Breast epithelium (tissue), 4 donors: ENCODE measurements around the gene SPZ1. TPM values are rescaled to one million over a fixed set of nuclear protein-coding genes. Genes with fewer than 3 reads are reported as not detected.

ENCODE experiments used
- DNase-seq, 2 donors: peaks; one replicate each; pipeline ENCODE4 v3.0.0-alpha.2; 2019; ENCODE audit warnings: low spot score in 2 of 2
- H3K27ac ChIP-seq, 2 donors: fragments of 200-600 bp; sonication (generic) in 1 of 2; one replicate each; pipeline ENCODE4 v1.5.1; 2016 to 2019; ENCODE audit warnings: mild to moderate bottlenecking in 1 of 2
- H3K27me3 ChIP-seq, 2 donors: fragments of 200-600 bp; sonication (generic) in 1 of 2; one replicate each; pipeline versions ENCODE4 v1.5.1 to v1.6.0; 2017 to 2019; ENCODE audit warnings: control low read depth in 1 of 2, mild to moderate bottlenecking in 1 of 2
- H3K36me3 ChIP-seq: fragments of 200-600 bp; one replicate; pipeline ENCODE4 v1.5.1; 2019
- H3K4me1 ChIP-seq, 2 donors: fragments of 200-600 bp; sonication (generic); one replicate each; pipeline ENCODE4 v1.5.1; 2016 to 2019; ENCODE audit warnings: control low read depth in 1 of 2
- H3K4me3 ChIP-seq, 3 donors: fragments of 200-600 bp; sonication (generic); 1 replicate in 2 of 3; 2 replicates in 1 of 3; pipeline ENCODE4 v1.5.1; 2016 to 2019; ENCODE audit warnings: mild to moderate bottlenecking in 3 of 3, moderate library complexity in 2 of 3
- H3K9me3 ChIP-seq, 2 donors: fragments of 200-600 bp; sonication (generic) in 1 of 2; one replicate each; pipeline ENCODE4 v1.5.1; 2016 to 2019; ENCODE audit warnings: control low read depth in 1 of 2
- CTCF ChIP-seq, 3 donors: fragments of 450-650 bp; IDR thresholded peaks; one replicate each; pipeline ENCODE4 v1.5.1; 2016 to 2017; ENCODE audit warnings: antibody characterized with exemption in 3 of 3, mild to moderate bottlenecking in 3 of 3, moderate library complexity in 3 of 3
- POLR2A ChIP-seq: fragments of 450-650 bp; IDR thresholded peaks from one replicate; pipeline ENCODE4 v1.6.1; 2016; ENCODE audit warnings: antibody characterized with exemption, mild to moderate bottlenecking, moderate library complexity
- POLR2AphosphoS5 ChIP-seq, 3 donors: sonication (generic); formaldehyde crosslinking; IDR thresholded peaks; one replicate each; pipeline ENCODE4 v1.6.1; 2017; ENCODE audit warnings: antibody characterized with exemption in 3 of 3
- intact Hi-C: fragments of 100-400 bp; cut with DNase I; formaldehyde crosslinking; loops from one replicate; pipeline ENCODE4 v1.15.1; 2023; ENCODE audit warnings: low total_unique reads
- total RNA-seq, 3 donors: library from RNA; depleted of rRNA; stranded (reverse); fragments of >200 nt; gene quantifications; one replicate each; pipeline ENCODE4 v1.1.0, GENCODE V29; 2016

The SPZ1 gene
- total RNA-seq, 3 donors from 2014 or later = not detected

DNA sequence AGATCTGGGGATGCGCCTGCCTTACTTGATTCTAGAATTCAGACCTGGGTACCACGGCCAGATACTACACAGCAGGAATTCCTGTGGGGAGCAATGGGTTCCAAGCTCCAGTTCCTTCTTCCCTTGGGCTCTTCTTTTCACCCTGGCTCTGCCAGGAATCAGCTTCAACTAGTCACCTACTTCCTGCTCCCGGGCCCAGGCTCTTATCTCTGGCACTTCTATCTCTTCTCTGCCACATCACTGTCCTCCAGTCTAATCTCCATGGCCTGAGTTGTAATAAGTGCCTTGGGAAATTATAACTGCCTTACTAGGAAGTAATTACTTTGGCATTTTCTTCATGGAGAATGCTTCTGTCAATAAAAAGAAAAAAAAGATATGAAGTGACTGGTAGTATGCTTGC lies 37.7 kb upstream of the SPZ1 start:
- Histone ChIP-seq H3K27me3 (no peaks in the 10 kb centered on the region), H3K4me3 (no peak overlapping the region), H3K36me3 (no peaks in the 10 kb centered on the region), H3K9me3 (no peaks in the 10 kb centered on the region), H3K4me1 (no peaks in the 10 kb centered on the region), H3K27ac (no peak overlapping the region)
- TF ChIP-seq POLR2A (no peak), CTCF (IDR thresholded peaks at IDR 0.05) (no peak), POLR2AphosphoS5 (IDR thresholded peaks at IDR 0.05) (no peak)
- intact Hi-C loops = no loop called here
- no peak for DNase-seq

DNA sequence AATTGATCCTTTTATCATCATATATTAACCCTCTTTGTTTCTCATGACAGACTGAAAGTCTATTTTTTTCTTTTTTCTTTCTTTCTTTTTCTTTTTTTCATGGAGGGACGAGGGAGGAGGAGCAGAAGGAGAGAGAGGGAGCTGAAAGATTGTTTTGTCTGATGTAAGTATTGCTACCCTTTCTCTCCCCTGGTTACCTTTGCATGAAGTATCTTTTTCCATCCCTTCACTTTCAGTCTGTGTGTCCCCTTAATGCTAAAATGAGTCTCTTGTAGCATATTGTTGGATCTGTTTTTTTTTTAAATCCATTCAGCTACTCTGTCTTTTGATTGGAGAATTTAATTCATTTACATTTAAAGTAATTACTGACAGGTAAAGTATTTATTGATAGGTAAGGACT lies 36.4 kb upstream of the SPZ1 start:
- intact Hi-C loops = no loop called here
- no peak for DNase-seq
- no peak overlapping the region for H3K27ac ChIP-seq
- no peaks in the 10 kb centered on the region for H3K27me3 ChIP-seq
- no peaks in the 10 kb centered on the region for H3K9me3 ChIP-seq
- TF ChIP-seq POLR2A = no peak
- no peak for TF ChIP-seq POLR2AphosphoS5 (IDR thresholded peaks at IDR 0.05)
- TF ChIP-seq CTCF (IDR thresholded peaks at IDR 0.05) = no peak
- no peak overlapping the region for H3K4me3 ChIP-seq
- H3K36me3 ChIP-seq = no peaks in the 10 kb centered on the region
- no peaks in the 10 kb centered on the region for H3K4me1 ChIP-seq

- TF ChIP-seq POLR2AphosphoS5 (IDR thresholded peaks at IDR 0.05) (no peak), CTCF (IDR thresholded peaks at IDR 0.05) (no peak), POLR2A (no peak)
- intact Hi-C loops = no loop called here
- no peaks in the 10 kb centered on the region for H3K36me3 ChIP-seq
- no peak overlapping the region for H3K4me3 ChIP-seq
- no peaks in the 10 kb centered on the region for H3K27me3 ChIP-seq
- H3K9me3 ChIP-seq = no peaks in the 10 kb centered on the region
- no peak overlapping the region for H3K27ac ChIP-seq
- H3K4me1 ChIP-seq = no peaks in the 10 kb centered on the region
- no peak for DNase-seq
Measured at GRCh38 chr5:80284720-80285119, 35.1 kb upstream of the SPZ1 start.

DNA sequence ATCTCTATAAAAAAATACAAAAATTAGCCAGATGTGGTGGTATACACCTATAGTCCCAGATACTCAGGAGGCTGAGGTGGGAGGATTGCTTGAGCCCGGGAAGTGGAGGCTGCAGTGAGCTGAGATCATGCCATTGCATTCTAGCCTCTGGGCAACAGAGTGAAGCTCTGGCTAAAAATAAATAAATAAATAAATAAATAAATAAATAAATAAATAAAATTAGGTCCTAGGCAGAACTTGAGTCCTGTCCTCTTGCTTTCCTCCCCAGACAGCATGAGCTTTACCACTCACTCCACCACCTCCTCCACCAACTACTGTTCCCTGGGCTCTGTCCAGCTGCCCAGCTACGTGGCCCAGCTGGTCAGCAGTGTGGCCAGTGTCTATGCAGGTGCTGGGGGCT lies 31.6 kb upstream of the SPZ1 start:
- Histone ChIP-seq H3K4me3 (no peak overlapping the region), H3K36me3 (no peaks in the 10 kb centered on the region), H3K9me3 (no peaks in the 10 kb centered on the region), H3K4me1 (no peaks in the 10 kb centered on the region), H3K27me3 (no peaks in the 10 kb centered on the region), H3K27ac (no peak overlapping the region)
- DNase-seq = no peak
- intact Hi-C loops = no loop called here
- TF ChIP-seq POLR2AphosphoS5 (IDR thresholded peaks at IDR 0.05) (no peak), POLR2A (no peak), CTCF (IDR thresholded peaks at IDR 0.05) (no peak)

GRCh38 chr5:80289320-80289719 lies 30.5 kb upstream of the SPZ1 start:
- Histone ChIP-seq H3K4me3 (no peak overlapping the region), H3K36me3 (no peaks in the 10 kb centered on the region), H3K4me1 (no peaks in the 10 kb centered on the region), H3K9me3 (no peaks in the 10 kb centered on the region), H3K27ac (no peak overlapping the region), H3K27me3 (no peaks in the 10 kb centered on the region)
- DNase-seq = peak in 1 of 2 donors; percentile 5
- intact Hi-C loops = no loop called here
- TF ChIP-seq POLR2A = no peak
- TF ChIP-seq POLR2AphosphoS5 (IDR thresholded peaks at IDR 0.05) = no peak

DNA sequence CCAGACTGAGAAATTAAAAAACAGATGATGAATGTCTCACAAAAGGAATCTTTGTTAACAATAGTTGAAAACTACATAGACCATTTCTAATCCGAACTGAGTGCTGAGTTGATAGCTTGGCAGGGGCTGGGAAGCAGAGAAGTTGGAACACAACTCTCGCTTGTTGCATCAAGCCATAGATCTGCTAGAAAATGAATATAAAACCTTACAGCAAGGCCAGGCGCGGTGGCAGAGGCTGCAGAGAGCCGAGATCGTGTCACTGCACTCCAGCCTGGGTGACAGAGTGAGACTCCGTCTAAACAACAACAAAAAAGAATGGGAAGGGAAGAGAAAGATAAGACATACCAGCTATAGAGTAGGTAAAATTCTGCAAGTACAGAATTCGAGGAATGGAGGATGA lies 28.0 kb upstream of the SPZ1 start:
- no peak overlapping the region for H3K4me3 ChIP-seq
- no peaks in the 10 kb centered on the region for H3K4me1 ChIP-seq
- H3K9me3 ChIP-seq = no peaks in the 10 kb centered on the region
- TF ChIP-seq POLR2A = no peak
- no peak for TF ChIP-seq CTCF (IDR thresholded peaks at IDR 0.05)
- H3K36me3 ChIP-seq = no peaks in the 10 kb centered on the region
- DNase-seq = no peak
- H3K27me3 ChIP-seq = no peaks in the 10 kb centered on the region
- no peak overlapping the region for H3K27ac ChIP-seq
- intact Hi-C loops = no loop called here
